Panc1 (cell line): Measurements from ENCODE around the gene HOTAIR. TPM values are rescaled to one million over a fixed set of nuclear protein-coding genes. Genes with fewer than 3 reads are reported as not detected.

ENCODE experiments used
- ATAC-seq: fragments of 200-7000 bp; cut with Tn5 transposase; 2 replicates; pipeline ENCODE4 v1.9.1; 2020; ENCODE audit warnings: mild to moderate bottlenecking, moderate library complexity
- BruUV-seq: library from RNA; stranded (reverse); fragments of 400-500 nt; replicated peaks from 2 replicates; lab custom pipeline; 2021; lab: Mats Ljungman, UMichigan
- CTCF ChIA-PET: fragments of 300-600 bp; sonication (Branson Sonifier 250); formaldehyde crosslinking; loops from one replicate; lab custom pipeline; 2022; ENCODE audit warnings: antibody characterized with exemption; lab: Charles Lee
- POLR2A ChIA-PET: fragments of 300-600 bp; sonication (Branson Sonifier 250); formaldehyde crosslinking; loops from one replicate; lab custom pipeline; 2022; ENCODE audit warnings: antibody characterized with exemption; lab: Charles Lee
- DNase-seq: peaks from one replicate; pipeline ENCODE4 v3.0.0-alpha.2; 2010; ENCODE audit warnings: low read depth, low spot score
- H3K27ac ChIP-seq: 2 replicates; pipeline ENCODE4 v1.5.1; 2011; ENCODE audit warnings: mild to moderate bottlenecking, low read length, inconsistent platforms
- H3K27me3 ChIP-seq: fragments of 200-500 bp; sonication (Bioruptor generic); 2 replicates; pipeline ENCODE4 v1.6.0; 2014; ENCODE audit warnings: low read length, inconsistent platforms; ENCODE audit not compliant: control insufficient read depth, insufficient read depth
- H3K36me3 ChIP-seq: fragments of 200-500 bp; sonication (Bioruptor generic); 2 replicates; pipeline ENCODE4 v1.5.1; 2014; ENCODE audit warnings: inconsistent platforms, mild to moderate bottlenecking, low read length, moderate library complexity; ENCODE audit not compliant: control insufficient read depth, insufficient read depth
- H3K4me1 ChIP-seq: 2 replicates; pipeline ENCODE4 v1.5.1; 2011; ENCODE audit warnings: inconsistent platforms, mild to moderate bottlenecking, low read length, moderate library complexity; ENCODE audit not compliant: control insufficient read depth, insufficient read depth
- H3K4me3 ChIP-seq, 2 experiments: 2 replicates each; pipeline ENCODE4 v1.5.1; 2011 to 2012; ENCODE audit warnings: low read depth in 2 of 2, low read length in 2 of 2, mild to moderate bottlenecking in 2 of 2, inconsistent platforms in 1 of 2, moderate library complexity in 1 of 2
- H3K9me3 ChIP-seq: fragments of 200-500 bp; sonication (Bioruptor generic); 2 replicates; pipeline ENCODE4 v1.5.1; 2014; ENCODE audit warnings: low read depth, mild to moderate bottlenecking, inconsistent platforms, low read length, moderate library complexity; ENCODE audit not compliant: control insufficient read depth, insufficient read depth
- CTCF ChIP-seq: fragments of 450-650 bp; IDR thresholded peaks from 2 replicates; pipeline ENCODE4 v1.5.1; 2017; ENCODE audit warnings: mild to moderate bottlenecking
- POLR2AphosphoS5 ChIP-seq: IDR thresholded peaks from 2 replicates; pipeline ENCODE4 v1.6.1; 2012; ENCODE audit warnings: mild to moderate bottlenecking, low read depth, low read length, moderate library complexity
- REST ChIP-seq, 2 experiments: IDR thresholded peaks; 2 replicates each; pipeline ENCODE4 v1.6.1; 2011 to 2012; ENCODE audit warnings: low read depth in 2 of 2, control low read depth in 1 of 2, low read length in 1 of 2, mild to moderate bottlenecking in 1 of 2, moderate library complexity in 1 of 2; ENCODE audit not compliant: insufficient read depth in 1 of 2
- SIN3A ChIP-seq: IDR thresholded peaks from 2 replicates; pipeline ENCODE4 v1.6.1; 2012; ENCODE audit warnings: low read depth, mild to moderate bottlenecking, low read length, moderate library complexity, borderline replicate concordance; ENCODE audit not compliant: insufficient read depth
- TCF7L2 ChIP-seq: IDR thresholded peaks from 2 replicates; pipeline ENCODE4 v1.6.1; 2011; ENCODE audit warnings: mild to moderate bottlenecking, low read depth, low read length, inconsistent platforms
- in situ Hi-C: cut with HindIII; loops from 2 replicates; pipeline ENCODE4 v1.10.0; 2016; ENCODE audit warnings: low sequenced_read_pairs, low pct_unique_long_range_greater_than_20kb
- intact Hi-C: fragments of 100-400 bp; cut with micrococcal nuclease; formaldehyde crosslinking; loops from one replicate; pipeline ENCODE4 v1.10.0; 2022; ENCODE audit not compliant: unreplicated experiment
- total RNA-seq: library from RNA; stranded (reverse); gene quantifications from one replicate; pipeline ENCODE4 v1.2.1, GENCODE V29; 2021; ENCODE audit not compliant: unreplicated experiment

Gene HOTAIR
- total RNA-seq, 1 experiment from 2014 or later: 31.7 TPM

GRCh38 chr12:53983568-53983949 is 8.8 kb upstream of the HOTAIR start:
- Histone ChIP-seq H3K27me3 (no peaks in the 10 kb centered on the region), H3K9me3 (no peaks in the 10 kb centered on the region), H3K4me3 (peak overlapping the region; percentile 51 to 65), H3K4me1 (peaks cover 33% of the 10 kb centered on the region), H3K36me3 (no peaks in the 10 kb centered on the region), H3K27ac (peak overlapping the region; percentile 100)
- ATAC-seq (no peak), DNase-seq (no peak)
- ChIA-PET POLR2A (no interaction called here), CTCF (no interaction called here)
- TSS peak; percentile 84 for BruUV-seq
- TF ChIP-seq SIN3A (no peak), CTCF (no peak), POLR2AphosphoS5 (peak; percentile 14; the same call in 1 of the 2 replicates), REST (IDR thresholded peaks at IDR 0.05; ENCODE audit: insufficient read depth in 1 of 2, low read depth in 2 of 2, low read length in 1 of 2) (no peak), TCF7L2 (no peak; the same call in 1 of the 2 replicates)
- in situ Hi-C loops (no loop called here), intact Hi-C loops (loop anchor here (2.0 to 5.0 kb wide), 2 partner anchors 156 to 217 kb away; no protein-coding TSS in a partner anchor)

GRCh38 chr12:53982648-53983567 is 8.2 kb upstream of the HOTAIR start:
- H3K27ac ChIP-seq: peak overlapping the region; percentile 100
- in situ Hi-C loops (no loop called here), intact Hi-C loops (loop anchor here (2.0 to 5.0 kb wide), 2 partner anchors 156 to 216 kb away; no protein-coding TSS in a partner anchor)
- H3K4me1 ChIP-seq: peaks cover 34% of the 10 kb centered on the region
- BruUV-seq: no TSS peak
- ChIA-PET POLR2A (interaction anchor here (0.6 kb wide), 2 partner anchors 11 to 73 kb away, joined by 5 read pairs; no protein-coding TSS in a partner anchor), CTCF (no interaction called here)
- TF ChIP-seq SIN3A (0 out of 2 replicates have a peak, but pooled peaks have one; percentile 25), POLR2AphosphoS5 (peak; percentile 52), REST (IDR thresholded peaks at IDR 0.05; ENCODE audit: insufficient read depth in 1 of 2, low read depth in 2 of 2, low read length in 1 of 2) (no peak), TCF7L2 (no peak), CTCF (no peak)
- no peak for ATAC-seq
- DNase-seq: no peak
- no peaks in the 10 kb centered on the region for H3K36me3 ChIP-seq
- no peaks in the 10 kb centered on the region for H3K9me3 ChIP-seq
- peak overlapping the region; percentile 51 to 65 for H3K4me3 ChIP-seq
- H3K27me3 ChIP-seq: no peaks in the 10 kb centered on the region
